Nephron progenitor cell (in vitro differentiated cells): ENCODE results near the gene PBRM1.

ENCODE experiments used
- DNase-seq: peaks from one replicate; pipeline ENCODE4 v3.0.0; 2021
- H3K27ac Mint-ChIP-seq: 2 replicates; pipeline ENCODE4 v1.8.0; 2021; ENCODE audit warnings: mild to moderate bottlenecking, moderate library complexity, mixed read lengths
- H3K27me3 Mint-ChIP-seq: 2 replicates; pipeline ENCODE4 v1.8.0; 2021; ENCODE audit warnings: mild to moderate bottlenecking, low read depth, mixed read lengths; ENCODE audit not compliant: poor library complexity
- H3K36me3 Mint-ChIP-seq: 2 replicates; pipeline ENCODE4 v1.8.0; 2021; ENCODE audit warnings: low read depth, mixed read lengths
- H3K4me1 Mint-ChIP-seq: 2 replicates; pipeline ENCODE4 v1.8.0; 2021; ENCODE audit warnings: mixed read lengths
- H3K4me3 Mint-ChIP-seq: 2 replicates; pipeline ENCODE4 v1.8.0; 2021; ENCODE audit warnings: mild to moderate bottlenecking, moderate library complexity, mixed read lengths
- H3K9me3 Mint-ChIP-seq: 2 replicates; pipeline ENCODE4 v1.8.0; 2021; ENCODE audit warnings: mild to moderate bottlenecking, moderate library complexity, mixed read lengths
- TF ChIP-seq, protein P1 (sequence below): fragments of 200-600 bp; sonication (generic); IDR thresholded peaks from 2 replicates; pipeline ENCODE4 v1.5.0; 2021; ENCODE audit warnings: antibody characterized with exemption

PBRM1 gene

DNA sequence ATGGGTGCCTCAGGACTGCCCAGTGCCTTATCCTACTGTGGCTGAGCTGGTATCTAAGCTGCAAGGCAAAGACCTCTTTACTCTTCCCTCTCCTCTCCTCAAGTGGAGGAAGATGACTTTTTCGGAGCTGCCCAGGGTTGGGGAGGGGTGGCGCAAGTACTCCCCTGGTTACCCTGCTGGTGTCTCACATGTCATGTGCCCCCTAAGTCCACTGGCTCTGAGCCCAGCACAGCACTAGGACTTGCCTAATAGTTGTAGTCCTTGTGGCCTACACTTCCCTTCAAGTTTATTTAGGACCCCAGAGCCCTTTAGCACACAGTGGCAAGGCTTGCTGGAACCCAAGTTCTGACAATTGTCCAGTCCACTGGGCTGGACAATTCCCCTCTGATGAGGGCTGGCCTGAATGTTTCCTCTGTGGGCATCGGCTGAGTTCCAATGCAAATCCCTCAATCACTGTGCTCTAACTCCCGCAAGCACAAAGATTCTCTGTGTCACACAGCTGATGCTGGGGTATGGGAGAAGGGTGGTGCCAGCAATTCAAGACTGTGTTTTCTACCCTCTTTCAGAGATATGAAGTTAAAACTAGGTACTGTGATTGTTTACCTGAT lies 89.0 kb downstream of the PBRM1 start:
- Mint-ChIP-seq H3K4me3 (no peak overlapping the region), H3K27ac (peak overlapping the region; percentile 29), H3K27me3 (no peaks in the 10 kb centered on the region), H3K4me1 (no peaks in the 10 kb centered on the region), H3K36me3 (peaks cover 92% of the 10 kb centered on the region), H3K9me3 (peaks cover 33% of the 10 kb centered on the region)
- DNase-seq, result no peak
- TF ChIP-seq, protein P1, sequence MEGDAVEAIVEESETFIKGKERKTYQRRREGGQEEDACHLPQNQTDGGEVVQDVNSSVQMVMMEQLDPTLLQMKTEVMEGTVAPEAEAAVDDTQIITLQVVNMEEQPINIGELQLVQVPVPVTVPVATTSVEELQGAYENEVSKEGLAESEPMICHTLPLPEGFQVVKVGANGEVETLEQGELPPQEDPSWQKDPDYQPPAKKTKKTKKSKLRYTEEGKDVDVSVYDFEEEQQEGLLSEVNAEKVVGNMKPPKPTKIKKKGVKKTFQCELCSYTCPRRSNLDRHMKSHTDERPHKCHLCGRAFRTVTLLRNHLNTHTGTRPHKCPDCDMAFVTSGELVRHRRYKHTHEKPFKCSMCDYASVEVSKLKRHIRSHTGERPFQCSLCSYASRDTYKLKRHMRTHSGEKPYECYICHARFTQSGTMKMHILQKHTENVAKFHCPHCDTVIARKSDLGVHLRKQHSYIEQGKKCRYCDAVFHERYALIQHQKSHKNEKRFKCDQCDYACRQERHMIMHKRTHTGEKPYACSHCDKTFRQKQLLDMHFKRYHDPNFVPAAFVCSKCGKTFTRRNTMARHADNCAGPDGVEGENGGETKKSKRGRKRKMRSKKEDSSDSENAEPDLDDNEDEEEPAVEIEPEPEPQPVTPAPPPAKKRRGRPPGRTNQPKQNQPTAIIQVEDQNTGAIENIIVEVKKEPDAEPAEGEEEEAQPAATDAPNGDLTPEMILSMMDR, result no peak

DNA sequence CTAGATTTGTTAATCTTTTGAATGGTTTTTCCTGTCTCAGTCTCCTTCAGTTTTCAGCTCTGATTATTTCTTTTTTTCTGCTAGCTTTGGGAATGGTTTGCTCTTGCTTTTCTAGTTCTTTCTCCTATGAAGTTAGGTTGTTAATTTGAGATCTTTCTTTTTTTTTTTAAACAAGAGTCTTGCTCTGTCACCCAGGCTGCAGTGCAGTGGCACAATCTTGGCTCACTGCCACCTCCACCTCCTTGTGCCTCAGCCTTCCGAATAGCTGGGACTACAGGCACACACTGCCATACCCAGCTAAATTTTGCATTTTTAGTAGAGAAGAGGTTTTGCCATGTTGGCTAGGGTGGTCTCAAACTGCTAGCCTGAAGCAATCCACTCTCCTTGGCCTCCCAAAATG lies 92.6 kb downstream of the PBRM1 start:
- no peak for DNase-seq
- peaks cover 4% of the 10 kb centered on the region for H3K9me3 Mint-ChIP-seq
- peaks cover 79% of the 10 kb centered on the region for H3K36me3 Mint-ChIP-seq
- no peaks in the 10 kb centered on the region for H3K27me3 Mint-ChIP-seq
- TF ChIP-seq, protein P1, result no peak
- no peaks in the 10 kb centered on the region for H3K4me1 Mint-ChIP-seq
- no peak overlapping the region for H3K27ac Mint-ChIP-seq
- no peak overlapping the region for H3K4me3 Mint-ChIP-seq

DNA sequence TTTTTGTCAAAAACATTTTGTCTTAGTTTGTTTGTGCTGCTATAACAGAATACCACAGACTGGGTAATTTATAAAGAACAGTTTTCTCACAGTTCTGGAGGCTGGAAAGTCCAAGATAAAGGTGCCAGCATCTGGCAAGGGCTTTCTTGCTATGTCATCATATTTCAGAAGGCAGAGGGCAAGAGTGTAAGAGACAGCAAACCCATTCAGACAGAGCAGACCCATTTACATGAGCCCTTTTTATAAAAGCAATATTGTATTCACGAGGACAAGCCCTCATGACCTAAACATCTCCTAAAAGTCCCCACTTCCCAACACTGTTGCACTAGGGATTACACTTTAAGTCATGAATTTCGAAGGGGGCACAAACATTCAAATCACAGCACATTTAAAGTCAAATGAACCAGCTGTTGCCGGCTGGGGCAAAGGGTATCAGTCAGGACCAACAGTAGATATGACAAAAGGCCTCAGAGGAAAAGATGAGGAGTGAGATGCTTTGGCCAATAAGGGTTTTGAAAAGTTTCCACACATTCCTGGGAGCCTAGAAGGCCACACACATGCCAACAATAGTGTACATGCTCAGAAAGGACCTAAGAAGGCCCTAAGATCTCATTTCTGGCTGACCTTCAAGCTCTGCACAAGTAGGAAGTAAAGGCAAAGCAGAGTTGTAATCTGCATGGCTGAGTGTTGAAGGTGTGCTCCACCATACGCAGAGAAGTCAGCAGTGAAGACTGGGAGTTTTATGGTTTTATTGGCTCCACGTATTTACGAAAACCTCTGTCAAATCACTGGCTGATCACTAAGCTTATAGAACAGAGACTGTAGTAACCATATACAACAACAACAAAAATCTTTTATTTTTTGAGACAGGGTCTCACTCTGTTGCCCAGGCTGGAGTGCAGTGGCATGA lies 111.4 kb downstream of the PBRM1 start:
- no peaks in the 10 kb centered on the region for H3K9me3 Mint-ChIP-seq

DNA sequence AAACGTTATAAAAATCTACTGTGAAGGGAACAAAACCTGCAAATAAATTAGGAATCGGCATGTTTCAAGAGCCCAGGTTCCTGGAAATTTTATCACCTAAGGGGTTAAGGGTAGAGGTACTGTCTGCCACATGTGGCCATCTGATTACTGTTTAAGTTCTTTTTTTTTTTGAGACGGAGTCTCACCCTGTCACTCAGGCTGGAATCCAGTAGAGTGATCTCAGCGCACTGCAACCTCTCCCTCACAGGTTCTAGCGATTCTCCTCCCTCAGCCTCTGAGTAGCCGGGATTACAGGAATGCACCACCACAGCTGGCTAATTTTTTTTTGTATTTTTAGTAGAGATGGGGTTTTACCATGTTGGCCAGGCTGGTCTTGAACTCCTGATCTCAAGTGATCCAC lies 113.5 kb downstream of the PBRM1 start:
- no peak for DNase-seq
- no peak overlapping the region for H3K27ac Mint-ChIP-seq
- H3K9me3 Mint-ChIP-seq, result no peaks in the 10 kb centered on the region
- TF ChIP-seq, protein P1, result no peak
- H3K4me3 Mint-ChIP-seq, result no peak overlapping the region
- no peaks in the 10 kb centered on the region for H3K4me1 Mint-ChIP-seq
- peaks cover 72% of the 10 kb centered on the region for H3K36me3 Mint-ChIP-seq
- no peaks in the 10 kb centered on the region for H3K27me3 Mint-ChIP-seq

More for the DNA sequence above, 111.4 kb downstream of the PBRM1 start:
- Mint-ChIP-seq H3K4me3 (no peak overlapping the region), H3K36me3 (peaks cover 76% of the 10 kb centered on the region), H3K4me1 (no peaks in the 10 kb centered on the region), H3K27me3 (no peaks in the 10 kb centered on the region), H3K27ac (peak overlapping the region; percentile 69)
- DNase-seq, result no peak
- TF ChIP-seq, protein P1, result no peak

DNA sequence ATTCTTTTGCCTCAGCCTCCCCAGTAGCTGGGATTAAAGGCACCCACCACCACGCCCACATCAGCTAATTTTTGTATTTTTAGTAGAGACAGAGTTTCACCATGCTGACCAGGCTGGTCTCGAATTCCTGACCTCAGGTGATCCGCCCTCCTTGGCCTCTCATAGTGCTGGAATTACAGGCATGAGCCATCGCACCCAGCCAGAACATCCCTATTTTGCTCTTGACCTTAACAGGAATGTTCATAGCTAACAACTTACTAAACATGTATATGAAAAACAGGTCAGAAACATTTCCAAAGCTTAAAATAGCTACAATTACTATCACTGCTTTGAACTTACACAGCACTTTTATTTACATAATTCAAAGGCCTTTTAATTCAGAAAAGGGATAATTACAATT lies 115.6 kb downstream of the PBRM1 start:
- no peaks in the 10 kb centered on the region for H3K9me3 Mint-ChIP-seq
- no peak for DNase-seq
- TF ChIP-seq, protein P1, result no peak
- peaks cover 68% of the 10 kb centered on the region for H3K36me3 Mint-ChIP-seq
- peak overlapping the region; percentile 34 for H3K27ac Mint-ChIP-seq
- no peaks in the 10 kb centered on the region for H3K4me1 Mint-ChIP-seq
- no peaks in the 10 kb centered on the region for H3K27me3 Mint-ChIP-seq
- H3K4me3 Mint-ChIP-seq, result no peak overlapping the region
